Right renal cortex interstitium (tissue), 3 donors: ENCODE measurements around the gene SECTM1. TPM values are rescaled to one million over a fixed set of nuclear protein-coding genes. Genes with fewer than 3 reads are reported as not detected.
"Not testable (repeated sequence)": the region's sequence is repeated elsewhere in the genome, so short reads cannot be mapped to it uniquely, and the experiment has no call there.

Experiments used
- DNase-seq, 3 donors: peaks; one replicate each; pipeline ENCODE4 v3.0.0-alpha.2; 2013; ENCODE audit warnings: low read depth in 3 of 3, low spot score in 2 of 3
- polyA plus RNA-seq, 3 donors: library from polyadenylated mRNA; unstranded; fragments of 120-200 nt; gene quantifications; one replicate each; pipeline ENCODE4 v1.2.1, GENCODE V29; 2013; ENCODE audit not compliant: insufficient read length in 3 of 3

SECTM1 gene
- polyA plus RNA-seq, result 1 to 10 TPM; 1.2 to 1.7 (median 1.4) TPM

DNA sequence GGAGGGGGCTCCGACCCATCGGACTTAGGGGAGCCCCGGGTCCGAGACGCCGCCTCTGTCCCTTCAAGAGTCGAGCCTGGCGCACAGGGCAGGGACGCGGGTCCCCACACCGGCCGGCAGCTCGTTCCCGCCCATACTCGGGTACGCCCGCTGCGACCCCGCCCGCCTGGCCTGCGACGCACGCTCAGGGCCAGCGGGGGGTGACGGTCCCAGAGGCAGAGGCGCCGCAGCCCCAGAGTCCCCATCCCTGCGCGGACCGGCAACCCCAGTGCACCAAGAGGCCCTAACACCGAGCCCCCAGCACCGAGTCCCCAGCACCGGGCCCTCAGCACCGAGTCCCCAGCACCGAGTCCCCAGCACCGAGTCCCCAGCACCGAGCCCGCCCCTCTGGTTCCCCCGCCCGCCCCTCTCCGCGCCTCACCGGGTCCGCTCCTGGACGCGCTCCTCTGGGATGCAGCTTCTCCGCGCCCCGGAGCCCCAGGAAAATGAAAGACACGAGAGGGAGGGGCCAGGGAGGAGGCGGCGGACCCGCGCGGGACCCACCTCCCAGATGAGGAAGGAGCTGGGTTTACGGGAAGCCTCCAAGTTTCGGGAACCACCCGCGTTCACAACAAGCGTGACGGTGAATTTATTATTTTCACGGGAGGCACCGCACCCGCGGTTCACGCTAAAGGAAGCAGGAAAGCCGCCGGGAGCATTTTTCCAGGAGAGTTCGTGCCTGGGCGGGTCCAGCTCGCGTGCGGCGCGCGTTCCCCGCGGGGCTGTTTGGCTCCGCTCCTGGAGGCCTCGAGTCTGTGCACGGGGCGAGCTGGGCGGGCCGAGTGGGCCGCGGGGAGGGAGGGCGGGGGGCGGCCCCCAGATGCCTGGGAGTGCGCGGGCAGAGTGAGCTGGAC is at the start of gene SECTM1:
Gene SECTM1 (minus strand): TSS at position 488 of the 893 bp plus-strand sequence. CDS start 6,526 bp downstream, outside the sequence.
- no peak for DNase-seq

DNA sequence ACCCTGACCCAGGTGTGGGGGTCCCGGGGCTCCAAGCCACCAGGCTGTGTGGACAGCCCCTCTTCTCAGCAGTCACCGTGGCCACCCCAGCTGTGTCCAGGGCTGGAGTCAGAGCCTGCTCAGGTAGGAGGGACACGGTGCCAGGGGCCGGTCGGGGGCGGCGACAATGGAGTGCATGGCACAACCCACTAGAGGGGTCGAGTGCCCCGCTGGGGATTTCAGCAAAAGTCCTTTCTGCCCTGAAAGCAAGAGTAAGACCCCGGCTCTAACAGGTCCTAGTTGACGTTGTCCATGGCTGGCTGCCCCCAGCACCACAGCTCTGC is 49.3 kb upstream of the SECTM1 start:
- DNase-seq, result no peak

DNA sequence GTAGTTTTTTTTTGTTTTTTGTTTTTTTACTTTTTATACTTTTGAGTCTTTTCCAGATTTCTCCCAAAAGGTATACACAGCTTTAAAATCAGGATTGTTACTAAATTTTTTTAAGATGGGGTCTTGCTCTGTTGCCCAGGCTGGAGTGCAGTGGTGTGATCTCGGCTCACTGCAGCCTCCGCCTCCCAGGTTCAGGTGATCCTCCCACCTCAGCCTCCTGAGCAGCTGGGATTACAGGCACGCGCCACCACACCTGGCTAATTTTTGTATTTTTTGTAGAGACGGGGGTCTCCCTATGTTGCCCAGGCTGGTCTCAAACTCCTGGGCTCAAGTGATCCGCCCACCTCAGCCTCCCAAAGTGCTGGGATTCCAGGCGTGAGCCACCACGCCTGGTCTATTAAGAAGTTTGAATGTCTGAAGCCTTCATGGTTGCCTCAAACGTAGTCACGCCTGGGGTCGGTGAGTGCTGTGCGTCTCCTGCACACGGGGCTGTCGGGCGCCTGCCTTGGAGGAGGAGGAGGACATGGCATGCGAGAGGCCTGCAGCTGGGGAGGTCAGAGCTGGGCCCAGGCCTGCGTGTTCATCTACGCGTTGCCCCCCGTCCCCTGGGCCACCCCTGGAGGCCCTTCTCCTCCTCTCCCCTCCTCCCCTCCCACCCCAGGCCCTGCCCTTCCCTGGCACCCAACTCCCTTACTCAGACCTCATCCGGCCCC is 48.8 kb upstream of the SECTM1 start:
- not testable (repeated sequence) for DNase-seq

DNA sequence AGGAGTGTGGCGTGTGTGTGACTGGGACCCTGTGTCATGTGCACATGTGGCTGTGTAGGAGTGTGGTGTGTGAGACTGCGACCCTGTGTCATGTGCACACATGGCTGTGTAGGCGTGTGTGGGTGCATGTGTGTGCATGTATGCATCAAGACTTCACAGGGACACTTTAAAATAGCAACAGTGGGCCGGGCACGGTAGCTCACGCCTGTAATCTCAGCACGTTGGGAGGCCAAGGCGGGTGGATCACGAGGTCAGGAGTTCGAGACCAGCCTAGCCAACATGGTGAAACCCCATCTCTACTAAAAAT is 48.1 kb upstream of the SECTM1 start:
- DNase-seq, result not testable (repeated sequence)

DNA sequence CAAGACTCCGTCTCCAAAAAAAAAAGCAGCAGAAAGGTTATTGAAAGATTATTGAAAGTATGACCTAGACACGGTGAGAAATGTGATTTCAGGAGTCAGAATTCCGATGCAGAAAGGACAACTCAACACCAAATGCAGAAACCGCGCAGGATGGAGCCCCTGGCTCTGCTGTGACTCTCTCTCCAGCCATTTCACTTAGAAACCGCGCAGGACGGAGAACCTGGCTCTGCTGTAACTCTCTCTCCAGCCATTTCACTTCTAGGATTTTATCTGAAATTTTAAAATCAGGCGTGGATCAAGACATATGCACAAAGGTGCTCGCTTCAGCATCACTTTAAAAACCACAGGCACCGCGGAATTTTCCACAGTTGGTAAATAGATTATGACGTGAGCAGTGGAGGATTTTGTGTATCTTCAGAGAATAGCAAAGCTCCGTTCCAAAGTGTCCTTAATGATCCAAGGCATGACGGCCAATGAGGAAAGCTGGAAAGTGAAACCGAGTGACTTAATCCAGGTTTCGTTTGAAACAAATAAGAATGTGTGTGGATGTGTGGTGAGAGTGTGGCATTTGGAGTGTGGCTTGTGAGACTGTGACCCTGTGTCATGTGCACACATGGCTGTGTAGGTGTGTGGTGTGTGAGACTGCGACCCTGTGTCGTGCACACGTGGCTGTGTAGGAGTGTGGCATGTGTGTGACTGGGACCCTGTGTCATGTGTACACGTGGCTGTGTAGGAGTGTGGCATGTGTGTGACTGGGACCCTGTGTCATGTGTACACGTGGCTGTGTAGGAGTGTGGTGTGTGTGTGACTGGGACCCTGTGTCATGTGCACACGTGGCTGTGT is 47.5 kb upstream of the SECTM1 start:
- no peak for DNase-seq

DNA sequence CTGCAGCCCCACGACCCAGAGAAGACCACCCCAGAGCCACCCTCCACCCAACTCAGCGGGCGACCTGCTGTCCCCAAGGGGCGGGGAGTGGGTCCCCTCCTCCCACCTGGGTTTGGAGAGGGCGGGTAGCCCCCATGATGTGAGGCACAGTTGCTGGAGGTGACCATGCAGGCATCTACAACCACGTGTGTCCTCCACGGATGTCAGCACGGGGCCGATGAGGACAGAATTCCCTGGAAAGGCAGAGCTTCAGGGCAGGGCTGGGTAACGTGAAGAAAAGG is 45.1 kb upstream of the SECTM1 start:
- DNase-seq, result no peak

DNA sequence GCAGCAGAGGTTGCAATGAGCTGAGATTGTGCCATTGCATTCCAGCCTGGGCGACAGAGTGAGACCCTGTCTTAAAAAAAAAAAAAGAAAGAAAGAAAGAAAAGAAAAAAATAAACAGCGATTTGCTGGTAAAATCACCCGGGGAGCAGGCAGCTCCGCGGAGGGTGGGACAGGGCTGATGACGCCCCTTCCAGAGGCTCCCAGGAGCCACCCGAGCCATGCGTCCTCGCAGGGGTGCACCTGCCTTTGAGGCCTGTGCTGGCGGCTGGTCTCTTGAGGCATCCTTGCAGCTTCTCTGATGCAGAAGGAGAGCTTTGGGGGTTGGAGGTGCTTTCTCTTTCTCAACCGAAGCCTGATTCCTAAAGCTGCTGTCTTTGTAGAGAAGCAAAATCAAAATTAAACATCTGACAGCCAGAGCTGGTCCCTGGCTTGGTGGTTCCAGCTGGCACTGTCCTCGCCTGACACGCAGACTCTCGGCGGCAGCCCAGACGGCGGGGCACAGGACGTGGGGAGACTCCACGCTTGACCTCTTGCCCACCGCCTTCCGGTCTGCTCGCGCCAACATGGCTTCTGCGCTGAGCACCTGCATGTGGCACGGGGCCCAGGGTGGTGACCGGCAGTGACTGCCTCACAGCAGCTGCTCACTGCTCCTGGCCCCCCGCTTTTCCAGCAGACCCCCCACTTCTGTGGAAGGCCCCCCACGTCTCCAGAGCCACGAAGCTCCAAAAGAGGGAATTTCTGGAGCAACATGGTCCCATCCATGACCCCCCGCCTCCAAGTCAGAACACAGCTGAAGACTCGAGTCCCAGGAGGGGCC is 44.6 kb upstream of the SECTM1 start:
- DNase-seq, result no peak

DNA sequence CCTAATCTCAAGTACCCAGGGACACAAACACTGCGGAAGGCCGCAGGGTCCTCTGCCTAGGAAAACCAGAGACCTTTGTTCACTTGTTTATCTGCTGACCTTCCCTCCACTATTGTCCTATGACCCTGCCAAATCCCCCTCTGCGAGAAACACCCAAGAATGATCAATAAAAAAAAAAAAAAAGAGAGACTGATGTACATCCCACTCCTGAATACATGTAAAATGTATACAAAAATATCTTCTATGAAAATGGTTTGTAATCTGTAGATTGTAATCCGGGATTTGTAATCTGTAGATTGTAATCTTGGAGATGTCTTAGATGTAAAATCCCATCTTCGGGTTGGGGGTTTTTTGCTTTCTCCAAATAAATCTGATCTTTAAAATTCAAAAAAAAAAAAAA is 43.7 kb upstream of the SECTM1 start:
- not testable (repeated sequence) for DNase-seq

DNA sequence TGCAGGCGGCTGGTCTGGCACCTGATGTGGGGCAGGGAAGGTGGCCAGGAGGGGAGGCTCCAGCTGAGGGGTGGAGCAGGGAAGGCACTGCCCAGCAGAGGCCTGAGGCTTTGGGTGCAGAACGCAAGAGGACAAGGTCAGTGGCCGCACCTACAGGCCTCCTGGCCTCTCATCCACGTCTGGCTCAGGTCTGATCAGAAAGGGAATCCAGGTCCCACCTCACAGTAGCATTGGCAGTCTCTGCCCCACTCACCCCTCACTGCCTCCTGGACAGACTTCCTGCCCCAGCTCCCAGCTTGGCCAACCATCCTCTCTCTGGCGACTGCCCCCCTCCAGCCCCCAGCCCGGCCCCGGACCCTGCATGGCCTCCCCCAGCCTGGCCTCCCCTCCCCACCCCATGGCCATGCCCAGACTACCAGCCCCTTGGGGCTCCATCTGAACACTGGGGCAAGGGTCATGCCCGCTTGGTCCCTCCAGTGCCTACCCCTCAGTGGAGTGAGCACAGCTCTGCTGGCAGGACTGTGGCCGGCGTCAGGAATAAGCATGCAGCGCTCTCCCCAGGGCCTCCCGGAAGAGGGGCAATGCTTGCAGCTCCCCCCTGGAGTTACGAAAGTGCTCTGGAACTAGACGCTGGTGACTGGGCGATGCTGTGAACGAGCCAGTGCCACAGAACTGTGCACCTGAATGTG is 42.6 kb upstream of the SECTM1 start:
- no peak for DNase-seq

DNA sequence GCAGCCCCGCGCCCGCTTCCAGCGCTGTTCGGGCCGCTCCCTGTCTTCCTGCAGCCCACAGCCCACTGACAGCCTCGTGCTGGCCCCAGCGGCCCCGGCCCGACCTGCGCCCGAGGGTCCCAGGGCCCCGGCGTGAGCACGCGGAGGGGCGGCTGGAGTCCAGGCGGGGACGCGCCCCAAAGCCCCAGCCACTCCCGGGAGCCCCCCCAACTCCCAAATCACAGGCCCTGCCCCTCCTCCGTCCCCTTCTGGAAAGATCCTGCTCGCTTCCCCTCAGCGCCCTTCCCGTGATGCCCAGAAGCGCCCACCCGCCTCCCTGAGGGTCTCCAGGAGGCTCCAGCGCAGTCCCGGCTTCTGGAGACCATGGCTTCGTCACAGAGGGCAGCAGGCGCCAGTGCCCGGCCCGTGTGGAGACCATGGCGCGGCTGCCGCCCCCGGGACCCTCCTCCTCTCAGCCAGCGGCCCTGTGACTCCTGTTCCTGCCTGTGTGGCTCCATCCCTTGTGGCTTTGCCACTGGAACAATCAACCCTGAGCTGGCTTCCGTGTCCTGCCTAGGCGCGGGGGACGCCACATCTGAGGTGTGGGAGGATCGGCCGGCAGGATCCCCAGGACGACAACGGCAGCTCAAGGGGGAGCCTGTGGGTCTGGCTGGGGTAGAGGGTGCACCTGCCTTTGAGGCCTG is 41.9 kb upstream of the SECTM1 start:
- no peak for DNase-seq

DNA sequence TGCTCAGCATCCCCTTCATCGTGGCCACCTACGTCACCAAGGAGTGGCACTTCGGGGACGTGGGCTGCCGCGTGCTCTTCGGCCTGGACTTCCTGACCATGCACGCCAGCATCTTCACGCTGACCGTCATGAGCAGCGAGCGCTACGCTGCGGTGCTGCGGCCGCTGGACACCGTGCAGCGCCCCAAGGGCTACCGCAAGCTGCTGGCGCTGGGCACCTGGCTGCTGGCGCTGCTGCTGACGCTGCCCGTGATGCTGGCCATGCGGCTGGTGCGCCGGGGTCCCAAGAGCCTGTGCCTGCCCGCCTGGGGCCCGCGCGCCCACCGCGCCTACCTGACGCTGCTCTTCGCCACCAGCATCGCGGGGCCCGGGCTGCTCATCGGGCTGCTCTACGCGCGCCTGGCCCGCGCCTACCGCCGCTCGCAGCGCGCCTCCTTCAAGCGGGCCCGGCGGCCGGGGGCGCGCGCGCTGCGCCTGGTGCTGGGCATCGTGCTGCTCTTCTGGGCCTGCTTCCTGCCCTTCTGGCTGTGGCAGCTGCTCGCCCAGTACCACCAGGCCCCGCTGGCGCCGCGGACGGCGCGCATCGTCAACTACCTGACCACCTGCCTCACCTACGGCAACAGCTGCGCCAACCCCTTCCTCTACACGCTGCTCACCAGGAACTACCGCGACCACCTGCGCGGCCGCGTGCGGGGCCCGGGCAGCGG is 41.2 kb upstream of the SECTM1 start:
- DNase-seq, result no peak

DNA sequence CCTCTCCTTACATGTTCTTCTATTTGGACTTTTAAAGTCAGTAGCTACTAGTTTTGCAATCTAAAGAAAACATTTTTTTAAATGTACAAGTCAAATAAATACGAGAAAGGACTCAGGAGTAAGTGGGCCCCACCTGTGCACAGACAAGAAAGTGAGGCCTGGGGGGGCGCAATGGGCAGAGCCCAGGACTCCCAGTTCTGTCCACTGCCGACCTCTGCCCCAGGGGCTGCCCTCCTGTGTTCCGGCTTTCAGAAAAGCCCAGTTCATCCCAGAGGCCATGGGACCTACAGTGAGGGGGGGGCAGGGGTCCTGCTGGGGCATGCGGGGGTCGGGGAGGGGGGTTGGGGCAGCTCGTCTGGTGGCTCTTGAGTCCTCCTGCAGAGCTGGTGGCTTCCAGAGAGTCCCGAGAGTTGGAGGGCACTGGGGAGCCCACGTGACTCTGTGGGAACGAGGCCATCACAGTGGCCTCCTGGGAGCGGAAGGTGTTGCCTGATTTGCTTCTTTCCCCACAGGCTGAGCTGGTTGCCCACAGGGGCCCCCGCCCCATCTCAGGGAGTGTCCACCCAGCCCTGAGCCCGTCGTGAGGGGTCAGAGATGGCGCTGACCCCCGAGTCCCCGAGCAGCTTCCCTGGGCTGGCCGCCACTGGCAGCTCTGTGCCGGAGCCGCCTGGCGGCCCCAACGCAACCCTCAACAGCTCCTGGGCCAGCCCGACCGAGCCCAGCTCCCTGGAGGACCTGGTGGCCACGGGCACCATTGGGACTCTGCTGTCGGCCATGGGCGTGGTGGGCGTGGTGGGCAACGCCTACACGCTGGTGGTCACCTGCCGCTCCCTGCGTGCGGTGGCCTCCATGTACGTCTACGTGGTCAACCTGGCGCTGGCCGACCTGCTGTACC is 40.4 kb upstream of the SECTM1 start:
- no peak for DNase-seq

DNA sequence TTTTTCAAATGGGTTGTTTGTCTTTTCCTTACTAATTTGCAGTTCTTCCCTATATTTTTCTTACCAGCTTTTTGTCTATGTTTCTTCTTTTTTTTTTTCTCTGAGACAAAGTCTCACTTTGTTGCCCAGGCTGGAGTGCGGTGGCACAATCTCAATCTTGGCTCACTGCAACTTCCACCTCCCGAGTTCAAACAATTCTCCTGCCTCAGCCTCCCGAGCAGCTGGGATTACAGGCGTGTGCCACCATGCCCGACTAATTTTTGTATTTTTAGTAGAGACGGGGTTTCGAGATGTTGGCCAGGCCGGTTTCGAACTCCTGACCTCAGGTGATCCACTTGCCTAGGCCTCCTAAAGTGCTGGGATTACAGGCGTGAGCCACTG is 39.5 kb upstream of the SECTM1 start:
- not testable (repeated sequence) for DNase-seq

DNA sequence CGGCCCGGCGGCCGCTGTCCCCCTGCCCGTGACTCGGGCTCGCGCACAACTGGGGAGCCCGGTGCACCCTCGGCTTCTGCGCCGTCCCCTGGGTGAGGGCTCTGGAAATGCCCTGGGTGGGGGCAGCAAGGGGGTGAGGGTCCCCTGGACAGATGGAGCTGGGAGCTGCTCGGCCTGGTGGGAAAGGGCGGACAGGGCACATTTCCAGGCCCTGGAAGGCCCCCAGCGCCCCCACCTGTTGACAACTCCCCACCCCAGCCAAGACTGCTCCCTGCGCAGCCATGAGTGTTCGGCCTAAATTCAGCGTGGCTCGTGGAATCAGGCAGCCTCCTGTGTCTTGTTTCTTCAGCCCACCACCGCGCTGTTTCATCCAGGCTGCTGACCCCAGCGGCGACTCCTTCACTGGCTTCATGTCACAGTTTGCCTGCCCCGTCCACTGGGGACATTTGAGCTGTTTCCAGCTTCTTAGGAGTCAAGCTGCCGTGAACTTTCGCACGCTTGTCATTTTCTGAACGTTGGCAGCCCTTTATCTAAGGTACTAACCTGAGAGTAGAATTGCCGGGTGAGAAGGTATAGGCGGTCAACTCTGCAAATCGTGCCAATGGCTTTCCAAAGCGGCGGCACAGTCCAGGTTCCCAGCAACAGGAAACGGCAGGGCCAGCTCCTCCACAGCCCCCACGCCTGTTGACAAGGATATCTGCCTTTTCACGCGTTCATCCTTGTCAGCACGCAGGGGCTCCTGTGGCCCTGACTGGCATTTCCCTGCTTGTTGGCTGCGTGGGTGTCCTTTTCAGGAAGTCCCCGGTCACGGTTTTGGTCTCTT is 38.9 kb upstream of the SECTM1 start:
- no peak for DNase-seq

DNA sequence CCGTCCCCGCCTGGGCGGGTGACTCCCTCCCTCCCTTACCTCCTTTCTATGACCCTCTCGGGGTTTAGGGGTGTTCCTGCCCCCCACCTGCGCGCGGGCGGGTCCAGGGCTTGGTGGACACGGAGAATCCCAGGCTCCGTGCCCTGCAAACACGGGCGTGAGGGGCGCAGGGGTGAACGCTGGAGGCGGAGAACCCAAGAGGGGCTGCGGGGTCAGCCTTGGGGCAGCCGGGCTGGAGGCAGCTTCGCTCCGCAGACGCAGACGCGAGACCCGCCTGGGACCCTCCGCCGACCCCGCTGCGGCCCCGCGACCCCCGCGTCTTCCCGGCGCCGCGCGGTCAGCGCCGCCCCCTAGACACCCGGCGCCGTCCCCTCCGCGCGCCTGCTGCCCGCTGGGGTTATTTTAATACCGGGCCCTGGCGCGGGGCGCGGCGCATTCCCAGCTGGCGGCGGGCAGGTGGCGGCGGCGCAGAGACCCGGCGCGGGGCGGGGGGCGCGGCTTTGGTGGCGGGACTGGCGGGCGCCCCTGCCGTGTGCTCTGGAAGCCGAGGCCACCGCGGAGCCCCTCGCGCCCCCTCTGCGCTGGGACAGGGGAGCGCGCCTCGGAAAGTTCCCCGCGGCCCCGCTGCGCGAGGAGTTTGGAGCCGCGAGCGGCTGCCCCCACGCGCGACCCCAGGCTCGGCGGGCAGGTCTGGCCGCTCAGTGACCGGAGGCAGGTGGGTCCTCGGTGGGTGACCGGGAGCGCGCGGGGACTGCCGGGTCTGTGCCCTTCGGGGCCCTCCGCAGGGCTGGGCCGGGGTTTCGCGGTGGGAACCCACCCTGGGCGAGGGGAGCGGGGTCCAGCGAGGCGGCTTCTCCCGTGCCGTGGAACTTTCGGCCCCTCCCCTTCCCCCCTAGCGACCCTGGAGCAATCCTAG is 38.0 kb upstream of the SECTM1 start, which contains the start of gene UTS2R:
Gene UTS2R (plus strand): TSS at position 433 of the 916 bp plus-strand sequence. CDS start 2,560 bp downstream, outside the sequence.
- no peak for DNase-seq
